ENCODE measurements around the gene TGFB1. TPM values are rescaled to one million over a fixed set of nuclear protein-coding genes. Genes with fewer than 3 reads are reported as not detected.

Gene TGFB1
- total and polyA plus RNA-seq, 9 of the 15 experiments (the other 6 are each of a cell fraction or from before 2014, with no cell fraction given) = 0.24 to 159 (median 17.2) TPM

GRCh38 chr19:41397086-41398049 is 43.6 kb upstream of the TGFB1 start, which contains the start of the genes BCKDHA and EXOSC5 (continued):
- TF ChIP-seq, protein P1, sequence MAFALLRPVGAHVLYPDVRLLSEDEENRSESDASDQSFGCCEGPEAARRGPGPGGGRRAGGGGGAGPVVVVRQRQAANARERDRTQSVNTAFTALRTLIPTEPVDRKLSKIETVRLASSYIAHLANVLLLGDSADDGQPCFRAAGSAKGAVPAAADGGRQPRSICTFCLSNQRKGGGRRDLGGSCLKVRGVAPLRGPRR (CRISPR knock-in tag; IDR thresholded peaks at IDR 0.05) = no peak
- TF ChIP-seq, protein P2, sequence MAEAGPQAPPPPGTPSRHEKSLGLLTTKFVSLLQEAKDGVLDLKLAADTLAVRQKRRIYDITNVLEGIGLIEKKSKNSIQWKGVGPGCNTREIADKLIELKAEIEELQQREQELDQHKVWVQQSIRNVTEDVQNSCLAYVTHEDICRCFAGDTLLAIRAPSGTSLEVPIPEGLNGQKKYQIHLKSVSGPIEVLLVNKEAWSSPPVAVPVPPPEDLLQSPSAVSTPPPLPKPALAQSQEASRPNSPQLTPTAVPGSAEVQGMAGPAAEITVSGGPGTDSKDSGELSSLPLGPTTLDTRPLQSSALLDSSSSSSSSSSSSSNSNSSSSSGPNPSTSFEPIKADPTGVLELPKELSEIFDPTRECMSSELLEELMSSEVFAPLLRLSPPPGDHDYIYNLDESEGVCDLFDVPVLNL (CRISPR knock-in tag; IDR thresholded peaks at IDR 0.05; ENCODE audit: low read depth) = 0 out of 2 replicates have a peak, but pooled peaks have one; percentile 29
- TF ChIP-seq, protein P3, sequence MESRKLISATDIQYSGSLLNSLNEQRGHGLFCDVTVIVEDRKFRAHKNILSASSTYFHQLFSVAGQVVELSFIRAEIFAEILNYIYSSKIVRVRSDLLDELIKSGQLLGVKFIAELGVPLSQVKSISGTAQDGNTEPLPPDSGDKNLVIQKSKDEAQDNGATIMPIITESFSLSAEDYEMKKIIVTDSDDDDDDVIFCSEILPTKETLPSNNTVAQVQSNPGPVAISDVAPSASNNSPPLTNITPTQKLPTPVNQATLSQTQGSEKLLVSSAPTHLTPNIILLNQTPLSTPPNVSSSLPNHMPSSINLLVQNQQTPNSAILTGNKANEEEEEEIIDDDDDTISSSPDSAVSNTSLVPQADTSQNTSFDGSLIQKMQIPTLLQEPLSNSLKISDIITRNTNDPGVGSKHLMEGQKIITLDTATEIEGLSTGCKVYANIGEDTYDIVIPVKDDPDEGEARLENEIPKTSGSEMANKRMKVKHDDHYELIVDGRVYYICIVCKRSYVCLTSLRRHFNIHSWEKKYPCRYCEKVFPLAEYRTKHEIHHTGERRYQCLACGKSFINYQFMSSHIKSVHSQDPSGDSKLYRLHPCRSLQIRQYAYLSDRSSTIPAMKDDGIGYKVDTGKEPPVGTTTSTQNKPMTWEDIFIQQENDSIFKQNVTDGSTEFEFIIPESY (CRISPR knock-in tag; IDR thresholded peaks at IDR 0.05) = no peak
- TF ChIP-seq MNT (conservative IDR thresholded peaks at IDR 0.05) (peak; percentile 100), ZNF311 (CRISPR knock-in tag; IDR thresholded peaks at IDR 0.05) (no peak), FOXM1 (IDR thresholded peaks at IDR 0.05; ENCODE audit: low read depth) (peak; percentile 69; the same call in 1 of the 2 replicates), FOXM1 (CRISPR knock-in tag; IDR thresholded peaks at IDR 0.05; ENCODE audit: low read depth) (no peak), ZNF212 (CRISPR knock-in tag; IDR thresholded peaks at IDR 0.05) (no peak), MED1 (CRISPR knock-in tag; IDR thresholded peaks at IDR 0.05; ENCODE audit: borderline replicate concordance) (no peak), KAT8 (IDR thresholded peaks at IDR 0.05; ENCODE audit: low read depth) (no peak), ZC3H4 (CRISPR knock-in tag; IDR thresholded peaks at IDR 0.05; ENCODE audit: borderline replicate concordance) (no peak), RNF219 (CRISPR knock-in tag; IDR thresholded peaks at IDR 0.05) (no peak), NFIC (IDR thresholded peaks at IDR 0.05) (peak; percentile 79), ZNF239 (CRISPR knock-in tag; IDR thresholded peaks at IDR 0.05) (no peak), LARP7 (IDR thresholded peaks at IDR 0.05) (no peak), HDAC1 (IDR thresholded peaks at IDR 0.05) (peak; percentile 21 to 100; a peak in 3 of 4 replicates), ZNF584 (CRISPR knock-in tag; IDR thresholded peaks at IDR 0.05; ENCODE audit: low read depth) (no peak), PTRF (tag; IDR thresholded peaks at IDR 0.05) (no peak)
- TF ChIP-seq, protein P4, sequence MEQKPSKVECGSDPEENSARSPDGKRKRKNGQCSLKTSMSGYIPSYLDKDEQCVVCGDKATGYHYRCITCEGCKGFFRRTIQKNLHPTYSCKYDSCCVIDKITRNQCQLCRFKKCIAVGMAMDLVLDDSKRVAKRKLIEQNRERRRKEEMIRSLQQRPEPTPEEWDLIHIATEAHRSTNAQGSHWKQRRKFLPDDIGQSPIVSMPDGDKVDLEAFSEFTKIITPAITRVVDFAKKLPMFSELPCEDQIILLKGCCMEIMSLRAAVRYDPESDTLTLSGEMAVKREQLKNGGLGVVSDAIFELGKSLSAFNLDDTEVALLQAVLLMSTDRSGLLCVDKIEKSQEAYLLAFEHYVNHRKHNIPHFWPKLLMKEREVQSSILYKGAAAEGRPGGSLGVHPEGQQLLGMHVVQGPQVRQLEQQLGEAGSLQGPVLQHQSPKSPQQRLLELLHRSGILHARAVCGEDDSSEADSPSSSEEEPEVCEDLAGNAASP (IDR thresholded peaks at IDR 0.05) = no peak
